Inferior parietal cortex (tissue), 1 donor: ENCODE measurements around the gene SARDH.

Experiments
- DNase-seq: peaks from one replicate; pipeline ENCODE4 v3.0.0-alpha.2; 2016; ENCODE audit errors: extremely low spot score

SARDH gene

DNA sequence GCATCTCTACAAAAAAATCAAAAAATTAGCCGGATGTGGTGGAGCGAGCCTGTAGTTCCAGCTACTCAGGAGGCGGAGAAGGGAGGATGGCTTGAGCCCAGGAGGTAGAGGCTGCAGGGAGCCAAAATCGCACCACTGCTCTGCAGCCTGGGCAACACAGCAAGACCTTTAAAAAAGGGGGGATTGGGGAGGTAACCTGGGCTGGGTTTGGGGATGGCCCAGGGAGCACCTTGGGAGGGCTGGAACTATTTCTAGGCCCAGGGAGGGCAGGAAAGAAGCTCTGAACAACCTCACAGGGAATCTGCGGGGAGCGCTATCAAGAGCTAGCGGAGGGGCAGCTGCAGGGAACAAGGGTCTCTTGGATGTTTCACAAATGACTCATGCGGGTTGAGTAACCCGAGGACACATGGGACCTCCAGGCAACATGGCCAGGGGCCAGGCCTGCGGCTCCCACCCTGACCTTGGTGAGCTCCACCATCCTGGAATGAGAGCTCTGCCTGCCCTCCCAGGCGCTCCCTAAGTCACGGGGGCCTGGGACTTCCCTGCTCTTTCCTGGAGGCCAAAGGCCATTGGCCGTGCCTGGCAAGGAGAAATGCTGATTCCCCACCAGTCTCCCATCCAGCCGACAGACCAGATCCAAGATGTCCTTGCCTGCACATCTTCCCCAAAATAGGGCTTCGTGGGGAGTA, 23.4 kb downstream of the SARDH start:
- no peak for DNase-seq

DNA sequence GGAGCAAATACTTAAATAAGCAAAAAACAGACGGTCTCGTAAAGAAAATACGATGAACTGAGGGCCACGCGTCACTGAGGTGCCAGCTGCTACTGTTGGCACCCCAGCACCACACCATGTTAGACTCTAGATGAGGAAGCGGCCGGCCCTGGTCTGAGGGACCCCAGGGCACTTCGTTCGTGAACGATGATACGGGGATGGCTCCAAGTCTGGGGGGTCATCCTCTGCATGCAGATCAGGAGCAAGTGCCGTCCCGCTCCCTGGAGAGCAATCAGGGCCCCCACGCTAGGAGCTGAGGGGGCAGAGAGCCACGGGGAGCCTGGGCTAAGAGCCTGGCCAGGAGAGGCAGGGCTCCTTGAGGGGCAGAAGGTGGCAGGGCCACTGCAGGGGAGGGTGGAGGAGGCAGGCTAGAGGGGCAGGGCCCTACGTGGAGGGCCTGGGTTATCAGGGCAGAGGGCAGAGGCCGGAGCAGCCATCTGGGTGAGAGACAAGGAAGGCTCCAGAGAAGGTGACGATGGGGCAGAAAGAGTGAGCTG, 24.1 kb downstream of the SARDH start:
- DNase-seq, result no peak

DNA sequence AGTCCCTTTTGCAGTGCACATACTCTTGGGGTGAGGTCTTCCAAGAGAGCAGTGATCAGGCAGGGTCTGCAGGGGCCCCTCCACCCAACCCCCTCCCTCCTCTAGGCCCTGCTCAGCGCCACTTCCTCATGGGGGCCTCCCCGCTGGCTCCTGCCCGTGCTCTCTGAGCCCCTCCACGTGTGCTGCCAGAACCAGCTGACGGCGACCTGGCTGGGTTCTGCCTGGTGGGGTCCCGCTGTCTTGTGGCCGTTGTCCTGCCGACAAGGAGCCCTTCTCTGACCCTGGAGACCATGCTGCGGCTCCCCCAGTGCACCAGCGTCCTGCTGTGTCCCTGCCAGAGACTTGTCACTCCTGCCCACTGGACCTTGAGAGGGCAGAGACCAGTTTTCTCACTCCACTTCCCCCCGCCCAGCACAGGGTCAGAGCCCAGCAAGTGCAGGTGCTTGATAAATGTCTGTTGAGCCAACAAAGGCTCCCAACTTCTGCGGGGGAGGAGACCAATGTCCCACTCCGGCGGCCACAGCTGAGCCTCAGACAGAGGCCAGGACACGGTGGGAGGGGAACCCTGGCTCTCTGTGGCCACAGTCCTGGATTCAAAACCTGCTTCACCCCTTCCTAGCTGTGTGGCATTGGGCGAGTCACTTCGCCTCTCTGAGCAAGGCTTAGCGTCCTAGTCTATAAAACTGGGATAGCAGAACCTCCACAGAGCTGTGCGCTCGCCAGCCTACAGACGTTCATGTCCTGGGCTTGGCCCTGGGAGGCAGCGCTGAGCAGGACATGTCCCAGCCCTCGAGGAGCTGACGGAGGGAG, 24.8 kb downstream of the SARDH start:
- no peak for DNase-seq

DNA sequence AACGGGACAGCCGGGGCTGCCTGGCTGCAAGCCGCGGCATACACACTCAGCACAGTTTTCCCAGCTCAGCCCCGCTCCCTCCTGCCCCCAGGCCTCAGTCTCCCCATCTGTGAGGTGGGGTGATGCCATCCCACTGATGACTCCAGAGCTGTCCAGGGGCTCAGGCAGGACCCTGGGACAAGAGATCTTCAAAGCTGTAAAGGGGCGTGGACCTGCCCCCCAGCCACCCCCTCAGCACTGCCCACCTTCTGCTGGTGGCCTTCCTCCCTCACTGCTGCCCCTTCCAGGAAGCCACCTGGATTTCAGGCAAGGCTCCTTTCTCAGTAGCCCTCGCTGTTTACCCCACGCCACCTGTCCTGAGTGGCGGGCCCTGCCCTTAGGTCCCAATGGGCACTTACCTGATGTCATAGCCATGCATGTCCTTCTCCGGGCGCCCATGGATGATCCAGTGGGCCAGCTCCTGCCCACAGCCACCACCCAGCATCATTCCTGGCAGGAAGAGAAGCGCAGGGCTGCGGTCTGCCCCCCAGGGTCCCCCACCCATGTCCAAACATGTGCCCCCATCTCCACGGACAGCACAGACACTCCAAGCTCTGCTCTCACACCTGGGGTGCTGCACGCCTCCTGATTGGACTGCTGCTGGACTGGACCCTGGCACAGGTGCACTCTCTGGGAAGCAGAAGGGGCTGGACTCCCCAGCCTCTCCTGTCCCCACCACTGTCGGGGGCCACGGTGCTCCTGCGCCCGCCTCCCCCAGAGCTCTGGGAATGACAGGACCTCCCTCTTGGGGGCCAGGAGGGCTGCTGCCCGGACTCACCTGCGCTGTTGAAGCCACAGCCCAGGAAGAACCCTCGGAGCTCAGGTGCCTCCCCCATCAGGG, 25.7 kb downstream of the SARDH start:
- no peak for DNase-seq

DNA sequence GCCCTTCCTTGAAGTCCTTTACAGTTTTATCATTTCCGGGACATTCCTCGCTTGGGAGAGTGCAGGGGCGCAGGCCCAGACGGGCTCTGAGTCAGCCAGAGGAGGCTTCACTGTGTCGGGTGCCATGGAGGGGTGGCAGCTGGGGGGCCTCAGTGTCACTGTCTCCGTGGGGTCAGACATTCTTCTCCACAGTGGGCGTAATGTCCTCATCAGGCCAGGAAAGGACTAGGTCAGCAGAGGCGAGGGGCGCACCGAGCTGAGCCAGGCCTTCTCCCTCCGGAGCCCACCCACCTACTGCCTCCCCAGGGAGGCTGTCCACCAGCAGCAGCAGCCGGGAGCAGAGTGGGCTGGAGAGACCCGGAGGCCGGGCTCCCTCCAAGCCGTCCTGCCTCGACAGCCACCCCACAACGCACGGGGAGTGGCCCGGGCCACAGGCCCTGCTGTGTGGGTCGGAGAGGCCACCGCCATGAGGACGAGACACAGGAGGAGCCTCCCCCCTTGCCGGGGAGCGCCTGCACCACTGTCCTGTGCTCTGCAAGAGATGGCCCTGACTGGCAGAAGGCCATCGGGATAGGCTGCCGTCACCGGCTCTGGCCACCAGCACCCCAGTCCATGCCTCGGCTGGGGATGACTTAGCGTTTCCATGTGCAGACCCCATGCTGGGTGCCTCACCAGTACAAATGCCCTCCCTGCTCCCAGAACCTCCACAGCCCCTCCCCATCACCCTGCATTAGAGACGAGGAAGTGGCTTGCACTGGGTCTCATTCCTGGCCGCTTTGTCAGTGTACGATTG, 26.5 kb downstream of the SARDH start:
- DNase-seq, result no peak

DNA sequence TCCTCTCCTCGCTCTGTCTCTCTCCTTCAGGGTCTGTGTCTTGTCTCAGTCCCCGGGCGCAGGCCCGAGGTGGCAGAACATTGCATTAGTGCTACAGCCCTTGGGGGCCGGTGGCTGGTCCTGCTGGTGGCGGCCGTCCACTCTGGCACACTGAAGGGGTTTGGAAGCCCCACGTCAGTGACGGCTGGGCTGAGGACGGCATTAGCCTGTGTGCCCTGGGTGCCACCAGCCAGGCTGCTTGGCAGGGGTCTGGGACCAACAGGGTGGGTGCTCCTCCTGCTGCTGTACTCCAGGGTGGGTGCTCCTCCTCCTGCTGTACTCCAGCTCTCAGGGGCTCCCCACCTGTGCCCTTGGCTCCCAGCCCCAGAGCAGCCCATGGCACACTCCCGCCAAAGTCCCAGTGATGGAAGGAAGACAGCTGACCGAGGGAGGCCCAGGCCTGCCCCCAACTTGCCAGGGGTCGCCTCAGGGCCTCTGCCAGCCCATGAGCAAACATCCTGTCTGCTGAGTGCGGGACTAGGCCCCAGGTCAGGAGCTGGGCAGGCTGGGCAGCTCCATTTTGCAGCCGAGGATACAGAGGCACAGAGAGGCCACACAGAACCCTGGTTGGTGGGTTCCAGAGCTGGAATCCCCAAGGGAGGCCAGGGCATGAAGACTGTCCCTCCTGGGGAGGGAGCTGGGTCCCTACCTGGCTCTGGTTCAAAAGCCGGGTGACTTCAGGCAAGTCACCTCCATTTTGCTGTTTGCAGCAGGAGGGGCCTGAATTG, 27.3 kb downstream of the SARDH start:
- DNase-seq, result no peak

DNA sequence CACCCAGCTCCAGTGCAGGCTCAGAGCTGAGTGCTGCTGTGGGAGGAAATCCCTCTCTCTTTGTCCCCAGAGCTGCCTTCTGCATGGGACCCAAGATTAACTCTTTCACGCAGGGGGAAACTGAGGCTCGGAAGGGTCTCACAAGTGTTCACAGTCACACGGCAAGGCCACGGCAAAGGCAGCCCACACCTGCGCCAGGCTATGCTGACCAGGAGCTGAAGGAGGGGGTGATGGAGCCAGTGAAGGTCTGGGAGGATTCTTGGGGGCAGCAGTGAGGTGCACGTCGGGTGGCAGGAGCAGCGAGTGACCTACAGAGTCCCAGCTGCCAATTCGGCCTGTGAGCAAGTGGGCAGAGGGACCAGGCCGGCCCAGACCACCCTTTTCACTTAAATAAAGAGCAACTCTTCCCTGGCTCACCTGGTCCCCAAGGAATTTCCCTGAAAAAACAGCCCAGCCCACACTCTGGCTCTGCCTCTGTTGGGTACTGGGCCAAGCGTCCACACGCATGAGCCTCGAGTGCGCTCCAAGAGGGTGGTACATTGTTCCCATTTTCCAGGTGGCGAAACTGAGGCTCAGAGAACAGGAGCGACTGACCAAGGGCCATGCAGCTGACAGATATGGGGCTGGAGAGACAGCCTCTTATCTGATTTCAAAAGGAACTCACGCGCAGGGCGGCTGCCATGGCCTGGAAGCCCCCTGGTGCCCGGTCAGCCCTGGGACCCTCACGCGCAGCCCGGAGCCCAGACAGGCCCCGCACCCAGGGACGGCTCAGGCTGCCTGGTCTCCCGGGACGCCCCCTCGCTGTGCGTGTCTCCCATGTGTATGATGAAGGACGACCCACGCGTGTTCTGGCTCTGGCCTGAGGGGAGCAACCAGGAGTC, 28.2 kb downstream of the SARDH start:
- DNase-seq, result no peak

DNA sequence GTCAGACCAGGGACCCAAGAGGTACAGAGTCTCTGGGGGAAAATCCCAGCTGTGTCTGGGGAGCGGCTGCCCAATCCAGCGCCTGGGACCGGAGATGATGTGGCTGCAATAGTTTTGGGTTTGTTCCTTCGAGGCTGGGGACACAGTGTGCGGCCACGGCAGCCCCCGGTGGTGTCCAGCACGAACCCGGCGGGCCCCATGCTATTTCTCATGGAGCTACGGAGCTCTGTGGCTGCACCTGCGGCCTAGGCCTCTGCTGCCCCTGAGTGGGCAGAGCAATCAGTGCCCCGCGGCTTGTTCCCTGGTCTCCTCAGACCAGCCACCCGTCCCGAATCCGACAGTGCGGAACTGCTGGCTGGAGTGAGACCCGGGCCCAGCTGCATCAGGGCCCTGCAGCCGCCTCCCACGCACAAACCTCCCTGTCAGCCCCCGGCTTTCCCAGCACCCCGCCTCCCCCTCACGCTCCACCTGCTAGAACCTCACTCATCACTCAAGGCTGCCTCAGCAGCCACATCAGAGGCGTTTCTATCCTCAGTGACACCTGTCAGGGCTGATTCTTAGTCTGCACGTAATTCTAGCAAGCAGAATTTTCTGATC, 29.0 kb downstream of the SARDH start:
- DNase-seq, result no peak

DNA sequence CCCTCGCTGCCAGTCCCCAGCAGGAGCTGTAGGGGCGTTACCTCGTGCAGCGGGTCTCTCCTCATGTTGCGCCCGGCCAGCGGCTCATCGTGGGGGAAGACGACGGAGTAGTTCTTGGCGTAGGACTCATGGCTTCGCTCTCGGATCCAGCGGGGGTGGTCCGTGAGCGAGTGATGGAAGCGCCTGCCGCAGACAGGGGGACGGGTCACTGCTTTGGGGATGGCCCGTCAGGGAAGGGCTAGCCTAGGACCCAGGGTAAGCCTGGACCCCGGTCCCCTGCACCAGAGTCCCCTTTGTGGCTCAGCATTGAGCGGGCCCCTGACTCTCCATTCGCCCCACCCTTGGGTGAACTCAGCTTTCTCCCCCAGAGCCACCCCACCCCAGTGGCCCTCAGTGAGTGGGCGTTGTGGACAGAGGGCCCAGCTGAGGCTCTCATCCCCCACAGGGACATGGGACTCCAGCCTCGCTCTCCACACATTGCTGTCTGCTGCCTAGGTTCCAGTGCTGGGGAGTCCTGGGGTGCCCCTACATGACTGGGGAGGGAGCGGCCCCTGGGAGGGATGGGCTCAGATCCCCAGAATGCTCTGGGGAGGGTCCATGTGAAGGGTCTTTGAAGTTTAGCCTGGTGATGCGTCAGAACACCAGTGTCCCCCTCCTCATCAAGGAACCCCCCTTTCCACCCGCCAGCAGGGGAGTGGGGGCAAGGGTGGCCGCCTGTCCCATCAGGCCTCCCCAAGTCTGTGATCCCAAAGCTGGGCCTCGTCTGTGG, 29.7 kb downstream of the SARDH start:
- no peak for DNase-seq

DNA sequence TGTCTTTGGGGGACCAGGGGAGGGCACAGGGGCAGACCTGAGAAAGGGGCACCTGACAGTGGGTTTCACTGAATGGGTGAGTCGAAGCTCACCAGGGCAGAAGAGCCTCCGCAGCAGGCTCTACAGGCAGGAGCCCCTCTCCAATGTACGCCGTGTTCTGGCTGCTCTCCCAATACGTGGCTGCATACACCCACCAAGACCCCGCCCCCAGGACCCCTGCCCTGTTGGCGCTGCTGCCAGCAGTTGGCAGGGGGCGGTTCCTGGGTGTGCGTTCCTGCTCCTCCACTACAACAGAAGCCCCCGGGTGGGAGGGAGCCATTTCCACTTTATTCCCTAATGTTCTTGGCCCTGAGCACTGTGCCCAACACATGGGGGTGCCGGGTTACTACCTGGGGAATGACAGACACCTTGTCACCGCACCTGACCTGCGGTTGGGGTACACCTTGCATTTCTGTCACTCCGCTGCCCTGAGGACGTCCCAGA, 30.3 kb downstream of the SARDH start:
- no peak for DNase-seq

DNA sequence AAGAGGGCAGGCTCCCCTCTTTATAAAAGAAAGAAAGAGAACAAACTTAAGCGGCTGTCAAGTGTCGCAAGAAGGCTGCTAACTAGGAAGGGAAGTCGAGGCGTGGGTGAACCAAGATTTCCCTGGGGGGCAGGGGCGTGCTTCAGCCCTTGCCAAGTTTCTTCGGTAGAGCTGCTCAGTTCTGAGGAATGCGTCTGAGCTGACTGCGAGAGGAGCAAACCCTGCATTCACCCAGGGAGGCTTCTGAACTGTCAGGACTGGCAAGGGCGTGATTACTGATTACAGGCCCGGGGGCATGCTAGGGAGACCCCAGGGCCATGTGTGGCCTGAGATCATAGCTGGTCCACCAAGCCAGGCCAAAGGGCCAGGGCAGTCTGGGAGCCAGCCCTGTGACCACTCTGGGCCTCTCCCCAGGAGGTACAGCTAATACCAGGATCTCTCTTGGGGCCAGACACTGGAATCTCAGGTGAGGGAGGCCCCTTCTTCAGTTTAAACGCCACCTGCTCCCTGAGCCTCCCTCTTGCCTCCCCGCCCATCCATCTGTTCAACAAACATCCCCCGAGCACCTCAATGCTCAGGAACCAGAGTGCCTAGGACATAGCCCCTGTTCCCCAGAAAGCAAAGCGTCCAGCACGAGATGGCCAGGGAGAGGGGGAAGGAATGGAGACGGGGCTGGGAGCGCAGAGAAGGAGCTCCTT, 30.9 kb downstream of the SARDH start:
- no peak for DNase-seq

DNA sequence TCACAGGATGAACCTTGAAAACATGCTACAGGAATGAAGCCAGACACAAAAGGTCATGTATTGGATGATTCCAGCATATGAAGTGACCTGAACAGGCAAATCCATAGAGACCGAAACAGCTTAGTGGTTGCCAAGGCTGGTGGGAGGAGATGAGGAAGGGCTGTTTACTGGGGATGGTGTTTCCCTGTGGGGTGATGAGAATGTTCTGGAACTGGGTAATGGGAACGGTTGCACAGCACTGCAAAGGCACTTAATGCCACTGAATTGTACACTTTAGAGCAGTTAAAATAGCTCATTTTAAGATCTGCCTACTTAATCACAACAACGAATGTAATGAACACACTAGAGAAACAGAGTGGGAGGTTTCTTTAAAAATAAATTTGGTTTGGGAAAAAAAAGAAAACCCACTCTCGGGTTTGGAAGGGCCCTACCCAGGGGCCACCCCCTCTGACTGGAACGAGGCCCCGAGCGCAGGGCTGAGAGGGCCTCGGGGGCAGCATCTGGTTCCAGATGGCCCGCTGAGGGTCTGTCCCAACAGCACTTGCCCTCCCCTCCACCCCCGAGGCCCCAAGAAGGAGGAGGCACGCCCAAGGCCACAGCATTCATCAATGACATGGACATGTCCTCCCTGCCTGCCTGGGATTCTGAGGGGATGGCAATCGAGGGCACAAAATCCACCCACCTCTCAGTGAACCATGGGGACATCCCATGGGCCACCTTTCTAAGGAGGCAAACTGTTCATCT, 31.7 kb downstream of the SARDH start:
- no peak for DNase-seq

DNA sequence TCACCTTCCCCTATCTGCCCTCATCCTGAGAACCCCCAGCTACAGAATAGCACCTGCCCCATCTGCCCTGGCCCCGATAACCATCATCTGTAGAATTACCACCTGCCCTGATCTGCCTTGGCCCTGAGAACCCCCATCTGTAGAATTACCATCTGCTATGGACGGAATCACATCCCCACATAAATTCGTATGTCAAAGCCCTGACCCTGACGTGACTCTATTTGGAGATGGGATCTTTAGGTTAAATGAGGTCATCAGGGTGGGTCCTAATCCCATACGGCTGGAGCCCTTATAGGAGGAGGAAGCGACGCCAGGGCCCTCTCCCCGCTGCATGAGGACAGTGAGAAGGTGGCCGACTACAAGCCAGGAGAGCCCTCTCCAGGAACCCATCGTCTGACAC, 32.6 kb downstream of the SARDH start:
- no peak for DNase-seq

DNA sequence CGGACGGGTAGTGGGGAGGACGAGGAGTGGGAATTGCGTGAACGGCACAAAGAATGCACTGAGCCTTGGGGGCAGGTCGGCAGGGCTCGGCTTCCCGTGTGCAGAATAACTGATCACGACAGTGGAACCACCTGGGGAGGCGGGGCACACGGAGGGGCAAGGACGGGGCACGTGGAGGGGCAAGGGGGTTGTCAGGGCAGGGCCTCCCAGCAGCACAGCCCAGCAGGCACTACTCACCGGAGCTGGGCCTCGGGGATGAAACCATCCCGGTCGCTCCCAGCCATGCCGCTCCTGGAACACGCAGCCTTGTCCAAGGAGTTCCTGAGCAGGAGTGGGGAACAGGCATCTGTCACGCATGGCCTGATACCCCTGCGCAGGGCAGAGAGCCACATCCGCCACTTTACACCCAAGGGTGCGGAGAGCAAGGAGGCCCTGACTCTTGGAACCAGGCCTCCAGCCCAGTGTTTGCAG, 33.4 kb downstream of the SARDH start:
- no peak for DNase-seq

DNA sequence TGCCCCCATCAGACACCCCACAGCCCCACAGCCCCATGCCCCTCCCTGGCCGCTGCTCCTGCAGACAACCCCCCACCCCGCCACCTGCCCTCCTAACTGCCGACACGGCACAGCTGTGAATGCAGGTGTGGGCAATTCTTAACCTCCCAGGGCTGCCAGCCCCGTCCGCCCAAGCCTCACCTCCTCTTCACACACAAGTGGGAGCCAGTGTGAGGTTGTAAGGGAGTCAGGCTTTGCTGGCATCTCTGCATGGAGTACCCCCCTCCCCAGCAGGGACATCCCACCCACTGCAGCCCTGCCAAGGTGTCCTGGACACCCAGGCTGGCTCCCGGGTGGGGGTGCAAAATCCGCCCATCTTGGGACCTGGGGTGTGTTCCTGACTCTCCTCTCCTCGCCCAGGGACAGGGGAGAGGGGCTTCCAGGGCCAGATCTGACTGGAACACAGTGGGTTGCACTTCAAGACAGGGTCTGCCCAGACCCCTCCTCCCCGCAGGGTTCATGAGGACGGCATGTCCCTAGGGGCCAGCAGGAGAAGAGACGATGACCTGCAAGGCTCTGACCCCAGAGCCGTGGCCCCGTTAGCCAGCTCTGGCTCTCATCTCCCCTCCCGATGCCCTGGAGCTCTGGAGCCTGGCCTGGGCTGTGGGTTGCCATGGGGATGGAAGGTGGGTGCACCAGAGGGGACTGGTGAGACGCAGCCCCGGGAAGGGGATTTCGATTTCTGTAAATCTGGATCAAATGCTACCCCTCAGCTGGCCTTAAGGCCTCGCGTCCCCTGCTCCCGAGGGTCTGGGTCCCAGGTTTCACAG, 34.4 kb downstream of the SARDH start:
- no peak for DNase-seq
